Liver (tissue), 9 donors: ENCODE measurements around the gene CHRM3. TPM values are rescaled to one million over a fixed set of nuclear protein-coding genes. Genes with fewer than 3 reads are reported as not detected.

Source experiments
- DNase-seq: peaks from one replicate; pipeline ENCODE4 v3.0.0-alpha.2; 2017; ENCODE audit warnings: low spot score
- H3K27ac ChIP-seq, 2 donors: one replicate each; pipeline ENCODE4 v1.7.0; 2013; ENCODE audit warnings: inconsistent platforms in 2 of 2, low read length in 2 of 2, control low read depth in 1 of 2, low read depth in 1 of 2, mild to moderate bottlenecking in 1 of 2
- H3K27me3 ChIP-seq, 4 donors: one replicate each; pipeline versions ENCODE4 v1.6.1 to v1.7.0; 2013; ENCODE audit warnings: low read length in 3 of 4, inconsistent platforms in 1 of 4, mild to moderate bottlenecking in 1 of 4, moderate library complexity in 1 of 4; ENCODE audit not compliant: control insufficient read depth in 4 of 4, insufficient read depth in 4 of 4
- H3K36me3 ChIP-seq, 4 donors: one replicate each; pipeline versions ENCODE4 v1.6.1 to v1.7.0; 2013; ENCODE audit warnings: low read length in 3 of 4, mild to moderate bottlenecking in 3 of 4, low read depth in 1 of 4, moderate library complexity in 1 of 4; ENCODE audit not compliant: control insufficient read depth in 4 of 4, insufficient read depth in 3 of 4
- H3K4me1 ChIP-seq, 4 donors: one replicate each; pipeline versions ENCODE4 v1.6.1 to v1.7.0; 2013; ENCODE audit warnings: low read length in 3 of 4, mild to moderate bottlenecking in 3 of 4, moderate library complexity in 1 of 4; ENCODE audit not compliant: control insufficient read depth in 4 of 4, insufficient read depth in 4 of 4
- H3K4me3 ChIP-seq, 3 donors: one replicate each; pipeline versions ENCODE4 v1.6.1 to v1.7.0; 2013; ENCODE audit warnings: low read length in 3 of 3, control low read depth in 1 of 3, low read depth in 1 of 3, mild to moderate bottlenecking in 1 of 3
- H3K9ac ChIP-seq, 2 donors: one replicate each; pipeline ENCODE4 v1.7.0; 2013; ENCODE audit warnings: low read length in 2 of 2, mild to moderate bottlenecking in 2 of 2, moderate library complexity in 2 of 2, control low read depth in 1 of 2, low read depth in 1 of 2
- H3K9me3 ChIP-seq, 4 donors: one replicate each; pipeline versions ENCODE4 v1.6.1 to v1.7.0; 2013; ENCODE audit warnings: low read length in 3 of 4; ENCODE audit not compliant: control insufficient read depth in 4 of 4
- EGR1 ChIP-seq, 2 donors: IDR thresholded peaks; 2 replicates each; pipeline ENCODE4 v1.6.1; 2016 to 2018; ENCODE audit warnings: antibody characterized with exemption in 2 of 2, low read depth in 2 of 2
- FOXA1 ChIP-seq: IDR thresholded peaks from 2 replicates; pipeline ENCODE4 v1.6.1; 2016; ENCODE audit warnings: antibody characterized with exemption
- FOXA2 ChIP-seq: IDR thresholded peaks from 2 replicates; pipeline ENCODE4 v1.6.1; 2016; ENCODE audit warnings: antibody characterized with exemption
- GABPA ChIP-seq, 2 donors: IDR thresholded peaks in 1 of 2; conservative IDR thresholded peaks in 1 of 2; 2 replicates each; pipeline ENCODE4 v1.6.1; 2016; ENCODE audit warnings: antibody characterized with exemption in 2 of 2, mild to moderate bottlenecking in 1 of 2, moderate library complexity in 1 of 2
- HNF4A ChIP-seq, 2 donors: conservative IDR thresholded peaks; 2 replicates each; pipeline ENCODE4 v1.6.1; 2016; ENCODE audit warnings: antibody characterized with exemption in 2 of 2, mild to moderate bottlenecking in 2 of 2
- HNF4G ChIP-seq: IDR thresholded peaks from 2 replicates; pipeline ENCODE4 v1.6.1; 2016; ENCODE audit warnings: antibody characterized with exemption
- JUND ChIP-seq, 2 donors: IDR thresholded peaks; 2 replicates each; pipeline ENCODE4 v1.6.1; 2016; ENCODE audit warnings: antibody characterized with exemption in 2 of 2
- NR2F2 ChIP-seq: IDR thresholded peaks from 2 replicates; pipeline ENCODE4 v1.6.1; 2016; ENCODE audit warnings: antibody characterized with exemption
- RAD21 ChIP-seq, 2 donors: IDR thresholded peaks; 2 replicates each; pipeline ENCODE4 v1.6.1; 2016; ENCODE audit warnings: antibody characterized with exemption in 2 of 2, mild to moderate bottlenecking in 2 of 2
- RXRA ChIP-seq, 2 donors: IDR thresholded peaks; 2 replicates each; pipeline ENCODE4 v1.6.1; 2017 to 2018; ENCODE audit warnings: antibody characterized with exemption in 2 of 2, mild to moderate bottlenecking in 1 of 2
- SP1 ChIP-seq: IDR thresholded peaks from 2 replicates; pipeline ENCODE4 v1.6.1; 2018; ENCODE audit warnings: antibody characterized with exemption, mild to moderate bottlenecking
- TAF1 ChIP-seq: conservative IDR thresholded peaks from 2 replicates; pipeline ENCODE4 v1.6.1; 2016; ENCODE audit warnings: antibody characterized with exemption, mild to moderate bottlenecking
- YY1 ChIP-seq: IDR thresholded peaks from 2 replicates; pipeline ENCODE4 v1.6.1; 2016; ENCODE audit warnings: antibody characterized with exemption, mild to moderate bottlenecking
- WGBS: extraction: QIAGEN DNeasy Blood & Tissue Kit; methylation state at CpG from one replicate; pipeline ENCODE4 v1.1.7; 2013; 5-methylcytosine and 5-hydroxymethylcytosine counted together
- polyA plus RNA-seq, 2 donors: library from polyadenylated mRNA; stranded (reverse) in 1 of 2; unstranded in 1 of 2; fragments of 200-250 nt in 1 of 2; fragments of >200 nt in 1 of 2; fragmentation: Nextera tagmentation in 1 of 2; extraction: Ambion mirVana in 1 of 2; gene quantifications; one replicate each; pipeline versions ENCODE4 v1.2.1 to v1.2.3, GENCODE V29; 2013 to 2015
- total RNA-seq, 2 donors: library from RNA; depleted of rRNA; stranded (reverse); fragments of >200 nt; gene quantifications; one replicate each; pipeline ENCODE4 v1.2.3, GENCODE V29; 2014
- TF ChIP-seq, protein P1 (sequence below): IDR thresholded peaks from 2 replicates; pipeline ENCODE4 v1.6.1; 2016; ENCODE audit warnings: antibody characterized with exemption
- TF ChIP-seq, protein P2 (sequence below): fragments of 150-350 bp; IDR thresholded peaks from 2 replicates; pipeline ENCODE4 v1.5.1; 2017; ENCODE audit warnings: improper control_type of control experiment, low read depth, low read length; ENCODE audit not compliant: missing input control
- TF ChIP-seq, protein P3 (sequence below): IDR thresholded peaks from 2 replicates; pipeline ENCODE4 v1.6.1; 2016; ENCODE audit warnings: antibody characterized with exemption
- TF ChIP-seq, protein P4 (sequence below): IDR thresholded peaks from 2 replicates; pipeline ENCODE4 v1.6.1; 2016; ENCODE audit warnings: antibody characterized with exemption
- TF ChIP-seq, protein P5 (sequence below): IDR thresholded peaks from 2 replicates; pipeline ENCODE4 v1.6.1; 2016; ENCODE audit warnings: antibody characterized with exemption, mild to moderate bottlenecking
- donor health status: healthy.
- donor health status: healthy.
- donor health status: healthy.
- donor health status: healthy.
- donor health status: healthy.

CHRM3 gene
- total and polyA plus RNA-seq, 4 donors: 0.09 to 2.3 (median 0.76) TPM

DNA sequence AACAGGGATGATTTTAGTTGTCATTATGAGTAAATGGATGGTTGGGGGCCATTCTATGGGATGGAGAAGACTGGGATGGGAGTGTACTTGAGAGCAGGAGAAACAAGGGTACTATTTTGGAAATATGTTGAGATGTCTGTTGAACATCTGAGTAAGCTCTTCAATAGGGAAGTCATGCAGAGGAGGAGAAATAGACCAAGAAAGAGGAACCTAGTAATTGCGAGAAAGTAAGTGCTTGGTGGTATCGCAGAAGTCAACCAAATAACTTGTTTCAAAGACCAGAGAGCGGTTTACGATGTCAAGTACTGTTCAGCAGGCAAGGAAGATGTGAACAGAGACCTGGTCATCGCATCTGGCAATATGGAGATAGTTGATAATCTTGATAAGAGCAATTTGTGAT is 22.4 kb upstream of the CHRM3 start:
- H3K27me3 ChIP-seq: peaks cover 0 to 4% (median 0%) of the 10 kb centered on the region in 4 donors
- no peak for DNase-seq
- no peak overlapping the region for H3K27ac ChIP-seq
- H3K4me1 ChIP-seq: no peaks in the 10 kb centered on the region
- no peak overlapping the region for H3K4me3 ChIP-seq
- 78% methylated on average over 5 of the region's 5 CpGs for WGBS
- no peaks in the 10 kb centered on the region for H3K36me3 ChIP-seq
- no peaks in the 10 kb centered on the region for H3K9me3 ChIP-seq
- TF ChIP-seq SP1 (no peak), RAD21 (IDR thresholded peaks at IDR 0.05) (no peak), HNF4G (no peak), JUND (IDR thresholded peaks at IDR 0.05) (no peak), YY1 (no peak), HNF4A (conservative IDR thresholded peaks at IDR 0.05) (no peak), FOXA1 (no peak), RXRA (IDR thresholded peaks at IDR 0.05) (no peak), NR2F2 (no peak), FOXA2 (no peak), EGR1 (IDR thresholded peaks at IDR 0.05; ENCODE audit: low read depth in 2 of 2) (no peak), TAF1 (no peak), GABPA (IDR thresholded peaks at IDR 0.05 in 1 of 2, conservative IDR thresholded peaks at IDR 0.05 in 1 of 2) (no peak)
- TF ChIP-seq, protein P1, sequence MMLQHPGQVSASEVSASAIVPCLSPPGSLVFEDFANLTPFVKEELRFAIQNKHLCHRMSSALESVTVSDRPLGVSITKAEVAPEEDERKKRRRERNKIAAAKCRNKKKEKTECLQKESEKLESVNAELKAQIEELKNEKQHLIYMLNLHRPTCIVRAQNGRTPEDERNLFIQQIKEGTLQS: no peak
- TF ChIP-seq, protein P2, sequence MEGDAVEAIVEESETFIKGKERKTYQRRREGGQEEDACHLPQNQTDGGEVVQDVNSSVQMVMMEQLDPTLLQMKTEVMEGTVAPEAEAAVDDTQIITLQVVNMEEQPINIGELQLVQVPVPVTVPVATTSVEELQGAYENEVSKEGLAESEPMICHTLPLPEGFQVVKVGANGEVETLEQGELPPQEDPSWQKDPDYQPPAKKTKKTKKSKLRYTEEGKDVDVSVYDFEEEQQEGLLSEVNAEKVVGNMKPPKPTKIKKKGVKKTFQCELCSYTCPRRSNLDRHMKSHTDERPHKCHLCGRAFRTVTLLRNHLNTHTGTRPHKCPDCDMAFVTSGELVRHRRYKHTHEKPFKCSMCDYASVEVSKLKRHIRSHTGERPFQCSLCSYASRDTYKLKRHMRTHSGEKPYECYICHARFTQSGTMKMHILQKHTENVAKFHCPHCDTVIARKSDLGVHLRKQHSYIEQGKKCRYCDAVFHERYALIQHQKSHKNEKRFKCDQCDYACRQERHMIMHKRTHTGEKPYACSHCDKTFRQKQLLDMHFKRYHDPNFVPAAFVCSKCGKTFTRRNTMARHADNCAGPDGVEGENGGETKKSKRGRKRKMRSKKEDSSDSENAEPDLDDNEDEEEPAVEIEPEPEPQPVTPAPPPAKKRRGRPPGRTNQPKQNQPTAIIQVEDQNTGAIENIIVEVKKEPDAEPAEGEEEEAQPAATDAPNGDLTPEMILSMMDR: no peak
- TF ChIP-seq, protein P3, sequence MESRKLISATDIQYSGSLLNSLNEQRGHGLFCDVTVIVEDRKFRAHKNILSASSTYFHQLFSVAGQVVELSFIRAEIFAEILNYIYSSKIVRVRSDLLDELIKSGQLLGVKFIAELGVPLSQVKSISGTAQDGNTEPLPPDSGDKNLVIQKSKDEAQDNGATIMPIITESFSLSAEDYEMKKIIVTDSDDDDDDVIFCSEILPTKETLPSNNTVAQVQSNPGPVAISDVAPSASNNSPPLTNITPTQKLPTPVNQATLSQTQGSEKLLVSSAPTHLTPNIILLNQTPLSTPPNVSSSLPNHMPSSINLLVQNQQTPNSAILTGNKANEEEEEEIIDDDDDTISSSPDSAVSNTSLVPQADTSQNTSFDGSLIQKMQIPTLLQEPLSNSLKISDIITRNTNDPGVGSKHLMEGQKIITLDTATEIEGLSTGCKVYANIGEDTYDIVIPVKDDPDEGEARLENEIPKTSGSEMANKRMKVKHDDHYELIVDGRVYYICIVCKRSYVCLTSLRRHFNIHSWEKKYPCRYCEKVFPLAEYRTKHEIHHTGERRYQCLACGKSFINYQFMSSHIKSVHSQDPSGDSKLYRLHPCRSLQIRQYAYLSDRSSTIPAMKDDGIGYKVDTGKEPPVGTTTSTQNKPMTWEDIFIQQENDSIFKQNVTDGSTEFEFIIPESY: no peak
- TF ChIP-seq, protein P4, sequence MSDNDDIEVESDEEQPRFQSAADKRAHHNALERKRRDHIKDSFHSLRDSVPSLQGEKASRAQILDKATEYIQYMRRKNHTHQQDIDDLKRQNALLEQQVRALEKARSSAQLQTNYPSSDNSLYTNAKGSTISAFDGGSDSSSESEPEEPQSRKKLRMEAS: no peak
- TF ChIP-seq, protein P5, sequence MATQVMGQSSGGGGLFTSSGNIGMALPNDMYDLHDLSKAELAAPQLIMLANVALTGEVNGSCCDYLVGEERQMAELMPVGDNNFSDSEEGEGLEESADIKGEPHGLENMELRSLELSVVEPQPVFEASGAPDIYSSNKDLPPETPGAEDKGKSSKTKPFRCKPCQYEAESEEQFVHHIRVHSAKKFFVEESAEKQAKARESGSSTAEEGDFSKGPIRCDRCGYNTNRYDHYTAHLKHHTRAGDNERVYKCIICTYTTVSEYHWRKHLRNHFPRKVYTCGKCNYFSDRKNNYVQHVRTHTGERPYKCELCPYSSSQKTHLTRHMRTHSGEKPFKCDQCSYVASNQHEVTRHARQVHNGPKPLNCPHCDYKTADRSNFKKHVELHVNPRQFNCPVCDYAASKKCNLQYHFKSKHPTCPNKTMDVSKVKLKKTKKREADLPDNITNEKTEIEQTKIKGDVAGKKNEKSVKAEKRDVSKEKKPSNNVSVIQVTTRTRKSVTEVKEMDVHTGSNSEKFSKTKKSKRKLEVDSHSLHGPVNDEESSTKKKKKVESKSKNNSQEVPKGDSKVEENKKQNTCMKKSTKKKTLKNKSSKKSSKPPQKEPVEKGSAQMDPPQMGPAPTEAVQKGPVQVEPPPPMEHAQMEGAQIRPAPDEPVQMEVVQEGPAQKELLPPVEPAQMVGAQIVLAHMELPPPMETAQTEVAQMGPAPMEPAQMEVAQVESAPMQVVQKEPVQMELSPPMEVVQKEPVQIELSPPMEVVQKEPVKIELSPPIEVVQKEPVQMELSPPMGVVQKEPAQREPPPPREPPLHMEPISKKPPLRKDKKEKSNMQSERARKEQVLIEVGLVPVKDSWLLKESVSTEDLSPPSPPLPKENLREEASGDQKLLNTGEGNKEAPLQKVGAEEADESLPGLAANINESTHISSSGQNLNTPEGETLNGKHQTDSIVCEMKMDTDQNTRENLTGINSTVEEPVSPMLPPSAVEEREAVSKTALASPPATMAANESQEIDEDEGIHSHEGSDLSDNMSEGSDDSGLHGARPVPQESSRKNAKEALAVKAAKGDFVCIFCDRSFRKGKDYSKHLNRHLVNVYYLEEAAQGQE: no peak
- H3K9ac ChIP-seq: no peak overlapping the region
